Gastrocnemius medialis (tissue), 4 donors: ENCODE results near the gene ZNF470. TPM values are rescaled to one million over a fixed set of nuclear protein-coding genes. Genes with fewer than 3 reads are reported as not detected.

Experiments
- ATAC-seq, 2 donors: fragments of 150-250 bp; one replicate each; pipeline ENCODE4 v1.9.1; 2016
- DNase-seq, 2 donors: peaks; one replicate each; pipeline ENCODE4 v3.0.0-alpha.2; 2019
- H3K27ac ChIP-seq, 4 donors: fragments of 200-600 bp; sonication (generic); 1 replicate in 1 of 4; 2 replicates in 3 of 4; pipeline ENCODE4 v1.5.1; 2016 to 2018; ENCODE audit warnings: mild to moderate bottlenecking in 2 of 4, moderate library complexity in 1 of 4
- H3K27me3 ChIP-seq, 3 donors: fragments of 200-600 bp; sonication (generic) in 2 of 3; 1 replicate in 1 of 3; 2 replicates in 2 of 3; pipeline versions ENCODE4 v1.5.1 to v1.6.0; 2016 to 2019; ENCODE audit warnings: mild to moderate bottlenecking in 1 of 3, moderate library complexity in 1 of 3
- H3K36me3 ChIP-seq, 2 donors: fragments of 200-600 bp; sonication (generic) in 1 of 2; one replicate each; pipeline ENCODE4 v1.5.1; 2017 to 2018
- H3K4me1 ChIP-seq, 2 donors: fragments of 200-600 bp; sonication (generic) in 1 of 2; one replicate each; pipeline ENCODE4 v1.5.1; 2016 to 2017; ENCODE audit warnings: mild to moderate bottlenecking in 2 of 2
- H3K4me3 ChIP-seq, 4 donors: fragments of 200-600 bp; sonication (generic) in 3 of 4; 1 replicate in 1 of 4; 2 replicates in 3 of 4; pipeline ENCODE4 v1.5.1; 2016 to 2019; ENCODE audit warnings: mild to moderate bottlenecking in 2 of 4
- H3K9me3 ChIP-seq, 3 donors: fragments of 200-600 bp; sonication (generic) in 2 of 3; 1 replicate in 1 of 3; 2 replicates in 2 of 3; pipeline ENCODE4 v1.5.1; 2016 to 2019
- CTCF ChIP-seq, 5 experiments: fragments of 450-650 bp in 3 of 5; fragments of 200-600 bp in 2 of 5; sonication (generic) in 2 of 5; IDR thresholded peaks in 4 of 5; conservative IDR thresholded peaks in 1 of 5; 1 replicate in 4 of 5; 2 replicates in 1 of 5; pipeline ENCODE4 v1.5.1; 2016 to 2019; ENCODE audit warnings: antibody characterized with exemption in 5 of 5, mild to moderate bottlenecking in 3 of 5, moderate library complexity in 3 of 5
- POLR2A ChIP-seq, 2 donors: fragments of 450-650 bp; IDR thresholded peaks; one replicate each; pipeline ENCODE4 v1.6.1; 2017; ENCODE audit warnings: antibody characterized with exemption in 2 of 2, mild to moderate bottlenecking in 2 of 2, moderate library complexity in 2 of 2
- in situ Hi-C, 4 donors: fragments of 200-750 bp; cut with MboI; loops; one replicate each; pipeline versions ENCODE4 v1.15.0 to v1.8.0; 2017; ENCODE audit warnings: low sequenced_read_pairs in 4 of 4
- intact Hi-C: fragments of 100-400 bp; cut with DNase I; formaldehyde crosslinking; loops from one replicate; pipeline ENCODE4 v1.15.1; 2023; ENCODE audit warnings: low total_unique reads
- total RNA-seq, 4 donors: library from RNA; depleted of rRNA; stranded (reverse); fragments of >200 nt; gene quantifications; one replicate each; pipeline versions ENCODE4 v1.1.0 to v1.2.3, GENCODE V29; 2016

ZNF470 gene
- total RNA-seq, 4 donors from 2014 or later = 0.32 to 2.0 (median 0.83) TPM

- TF ChIP-seq POLR2A (IDR thresholded peaks at IDR 0.05) = no peak
- no peak for TF ChIP-seq CTCF (IDR thresholded peaks at IDR 0.05 in 4 of 5, conservative IDR thresholded peaks at IDR 0.05 in 1 of 5)
- peak within 1 kb of the TSS; percentile 82 to 99 (median 89) for H3K4me3 ChIP-seq
- H3K27ac ChIP-seq = peak within 1 kb of the TSS; percentile 87 to 97 (median 94)
- in situ Hi-C loops = no loop called here
- ATAC-seq = peak; percentile 41 to 74
- no peaks in the 10 kb centered on the region for H3K27me3 ChIP-seq
- peaks cover 3 to 38% (median 20%) of the 10 kb centered on the region in 3 donors for H3K9me3 ChIP-seq
- DNase-seq = no peak
- H3K36me3 ChIP-seq = peaks cover 0 to 49% of the 10 kb centered on the region in 2 donors
- H3K4me1 ChIP-seq = peaks cover 7 to 13% of the 10 kb centered on the region in 2 donors
- intact Hi-C loops = loop anchor here (1.0 to 10.0 kb wide), 7 partner anchors 28 to 701 kb away; partner anchors contain the start of genes ZNF470, ZNF471, ZNF583 and ZNF667
Observed at GRCh38 chr19:56538761-56539263, 28.5 kb upstream of the ZNF470 start, which contains the start of gene ZFP28. Gene ZFP28, plus strand, starts transcription at chr19:56538948. Its CDS starts 71 bp downstream, at chr19:56539019.

- DNase-seq (no peak), ATAC-seq (no peak)
- Histone ChIP-seq H3K27me3 (no peaks in the 10 kb centered on the region), H3K4me3 (no peak overlapping the region), H3K27ac (no peak overlapping the region), H3K9me3 (peaks cover 0 to 24% (median 3%) of the 10 kb centered on the region in 3 donors), H3K36me3 (peaks cover 3 to 64% of the 10 kb centered on the region in 2 donors), H3K4me1 (peaks cover 0 to 8% of the 10 kb centered on the region in 2 donors)
- TF ChIP-seq POLR2A (IDR thresholded peaks at IDR 0.05) = no peak
- TF ChIP-seq CTCF (IDR thresholded peaks at IDR 0.05 in 4 of 5, conservative IDR thresholded peaks at IDR 0.05 in 1 of 5) = no peak
- in situ Hi-C loops (no loop called here), intact Hi-C loops (no loop called here)
Observed at GRCh38 chr19:56543776-56544175, 23.5 kb upstream of the ZNF470 start.

GRCh38 chr19:56547535-56547934 lies 19.7 kb upstream of the ZNF470 start:
- Histone ChIP-seq H3K36me3 (peaks cover 14 to 75% of the 10 kb centered on the region in 2 donors), H3K27ac (no peak overlapping the region), H3K4me3 (peak overlapping the region in 1 of 4 donors; percentile 10), H3K27me3 (no peaks in the 10 kb centered on the region), H3K4me1 (no peaks in the 10 kb centered on the region), H3K9me3 (peaks cover 3 to 43% (median 13%) of the 10 kb centered on the region in 3 donors)
- TF ChIP-seq CTCF (IDR thresholded peaks at IDR 0.05 in 4 of 5, conservative IDR thresholded peaks at IDR 0.05 in 1 of 5) = no peak
- no peak for TF ChIP-seq POLR2A (IDR thresholded peaks at IDR 0.05)
- in situ Hi-C loops (no loop called here), intact Hi-C loops (no loop called here)
- no peak for DNase-seq
- no peak for ATAC-seq

GRCh38 chr19:56554272-56554869 lies 12.9 kb upstream of the ZNF470 start:
- Histone ChIP-seq H3K27ac (no peak overlapping the region), H3K4me1 (no peaks in the 10 kb centered on the region), H3K36me3 (peaks cover 23 to 66% of the 10 kb centered on the region in 2 donors), H3K27me3 (peaks cover 0 to 6% (median 0%) of the 10 kb centered on the region in 3 donors), H3K9me3 (peaks cover 39 to 83% (median 48%) of the 10 kb centered on the region in 3 donors), H3K4me3 (peak overlapping the region in 1 of 4 donors; percentile 19)
- TF ChIP-seq CTCF (IDR thresholded peaks at IDR 0.05 in 4 of 5, conservative IDR thresholded peaks at IDR 0.05 in 1 of 5) (no peak), POLR2A (IDR thresholded peaks at IDR 0.05) (no peak)
- ATAC-seq (no peak), DNase-seq (no peak)
- intact Hi-C loops (no loop called here), in situ Hi-C loops (no loop called here)
